Duodenal mucosa (tissue), 2 donors: ENCODE measurements around the gene TMC4.
A peak's percentile ranks its signal among the peaks of the same experiment; 100 is the strongest.
"Not testable (repeated sequence)": the region's sequence is repeated elsewhere in the genome, so short reads cannot be mapped to it uniquely, and the experiment has no call there.

Source experiments
- H3K27ac ChIP-seq: one replicate; pipeline ENCODE4 v1.7.0; 2013; ENCODE audit warnings: low read depth, low read length
- H3K27me3 ChIP-seq, 2 donors: one replicate each; pipeline ENCODE4 v1.7.0; 2013; ENCODE audit warnings: low read length in 2 of 2, control low read depth in 1 of 2; ENCODE audit not compliant: insufficient read depth in 2 of 2, control insufficient read depth in 1 of 2
- H3K36me3 ChIP-seq, 2 donors: one replicate each; pipeline ENCODE4 v1.7.0; 2013; ENCODE audit warnings: low read length in 2 of 2, control low read depth in 1 of 2; ENCODE audit not compliant: insufficient read depth in 2 of 2, control insufficient read depth in 1 of 2
- H3K4me1 ChIP-seq, 2 donors: one replicate each; pipeline ENCODE4 v1.7.0; 2013; ENCODE audit warnings: low read length in 2 of 2, control low read depth in 1 of 2; ENCODE audit not compliant: insufficient read depth in 2 of 2, control insufficient read depth in 1 of 2
- H3K4me3 ChIP-seq, 2 donors: one replicate each; pipeline ENCODE4 v1.7.0; 2013; ENCODE audit warnings: low read length in 2 of 2, low read depth in 1 of 2
- H3K9ac ChIP-seq, 2 donors: one replicate each; pipeline ENCODE4 v1.7.0; 2013; ENCODE audit warnings: low read length in 2 of 2, low read depth in 1 of 2
- H3K9me3 ChIP-seq, 2 donors: one replicate each; pipeline ENCODE4 v1.7.0; 2013; ENCODE audit warnings: low read length in 2 of 2, control low read depth in 1 of 2; ENCODE audit not compliant: control insufficient read depth in 1 of 2

TMC4 gene

DNA sequence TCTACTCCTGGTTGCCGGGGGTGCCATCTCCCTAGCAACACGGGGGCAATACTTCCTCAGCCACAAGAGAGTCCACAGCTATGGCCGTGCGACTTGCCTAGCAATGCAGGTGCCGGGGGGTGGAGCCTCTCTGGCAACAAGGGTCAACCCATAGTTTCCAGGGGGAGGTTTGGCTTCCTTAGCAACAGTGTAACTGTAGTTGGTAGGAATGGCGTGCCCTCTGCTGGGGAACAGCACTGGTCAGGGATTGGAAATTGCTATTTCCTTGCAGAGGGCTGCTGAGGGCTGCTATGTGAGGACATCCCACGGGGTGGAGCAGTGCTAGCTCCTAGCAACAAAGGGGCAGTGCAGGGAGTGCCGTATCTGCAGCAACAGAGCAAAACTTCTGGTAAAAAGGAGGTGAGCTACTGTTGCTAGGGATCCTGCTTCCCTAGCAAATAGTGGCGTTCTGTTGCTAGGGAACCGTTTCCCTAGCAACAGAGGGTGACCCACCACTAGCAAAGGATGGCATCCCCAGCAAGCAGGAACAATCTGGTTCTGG is 7.0 kb upstream of the TMC4 start:
- H3K4me1 ChIP-seq, result peaks cover 0 to 6% of the 10 kb centered on the region in 2 donors
- no peaks in the 10 kb centered on the region for H3K9me3 ChIP-seq
- peaks cover 12 to 34% of the 10 kb centered on the region in 2 donors for H3K36me3 ChIP-seq
- H3K4me3 ChIP-seq, result no peak overlapping the region
- H3K9ac ChIP-seq, result no peak overlapping the region
- H3K27me3 ChIP-seq, result no peaks in the 10 kb centered on the region
- H3K27ac ChIP-seq, result no peak overlapping the region

- H3K4me3 ChIP-seq, result no peak overlapping the region
- no peaks in the 10 kb centered on the region for H3K27me3 ChIP-seq
- H3K27ac ChIP-seq, result no peak overlapping the region
- H3K9me3 ChIP-seq, result no peaks in the 10 kb centered on the region
- peaks cover 0 to 6% of the 10 kb centered on the region in 2 donors for H3K4me1 ChIP-seq
- no peak overlapping the region for H3K9ac ChIP-seq
- peaks cover 12 to 34% of the 10 kb centered on the region in 2 donors for H3K36me3 ChIP-seq
Observed at GRCh38 chr19:54179262-54179852, 6.4 kb upstream of the TMC4 start.

DNA sequence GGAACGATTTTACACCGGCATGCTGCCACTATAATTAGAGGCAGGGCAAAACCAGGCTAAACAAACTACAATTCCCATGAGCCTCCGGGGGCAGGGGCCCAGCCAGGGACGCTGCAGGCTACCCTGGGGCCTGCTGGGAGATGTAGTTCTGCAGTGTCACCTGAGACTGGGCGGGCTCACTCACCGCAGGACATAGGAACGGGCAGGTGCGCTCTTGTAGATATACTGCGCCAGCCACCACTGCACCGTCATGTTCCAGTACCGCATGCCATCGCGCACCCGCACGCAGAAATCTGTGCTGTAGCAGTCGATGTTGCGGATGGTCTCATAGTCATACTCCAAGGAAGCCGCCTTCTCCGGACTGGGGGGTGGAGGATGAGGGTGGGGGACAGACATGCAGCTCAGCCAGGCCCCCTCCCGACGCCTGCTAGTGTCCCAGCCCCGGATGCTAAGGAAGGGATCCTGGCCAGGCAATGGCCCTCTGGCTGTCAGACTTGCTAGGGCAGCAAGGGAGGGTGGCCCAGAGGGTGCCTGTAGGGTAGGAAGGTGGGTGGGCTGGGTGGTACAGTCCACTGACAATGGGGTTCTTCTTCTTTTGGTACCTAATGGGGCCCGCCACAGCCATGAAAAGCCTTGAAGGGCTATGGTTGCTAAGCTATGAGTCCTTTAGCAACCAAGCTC is 5.8 kb upstream of the TMC4 start:
- Histone ChIP-seq H3K27me3 (no peaks in the 10 kb centered on the region), H3K27ac (no peak overlapping the region), H3K4me3 (no peak overlapping the region), H3K36me3 (peaks cover 8 to 33% of the 10 kb centered on the region in 2 donors), H3K4me1 (peaks cover 0 to 6% of the 10 kb centered on the region in 2 donors), H3K9me3 (no peaks in the 10 kb centered on the region), H3K9ac (no peak overlapping the region)

DNA sequence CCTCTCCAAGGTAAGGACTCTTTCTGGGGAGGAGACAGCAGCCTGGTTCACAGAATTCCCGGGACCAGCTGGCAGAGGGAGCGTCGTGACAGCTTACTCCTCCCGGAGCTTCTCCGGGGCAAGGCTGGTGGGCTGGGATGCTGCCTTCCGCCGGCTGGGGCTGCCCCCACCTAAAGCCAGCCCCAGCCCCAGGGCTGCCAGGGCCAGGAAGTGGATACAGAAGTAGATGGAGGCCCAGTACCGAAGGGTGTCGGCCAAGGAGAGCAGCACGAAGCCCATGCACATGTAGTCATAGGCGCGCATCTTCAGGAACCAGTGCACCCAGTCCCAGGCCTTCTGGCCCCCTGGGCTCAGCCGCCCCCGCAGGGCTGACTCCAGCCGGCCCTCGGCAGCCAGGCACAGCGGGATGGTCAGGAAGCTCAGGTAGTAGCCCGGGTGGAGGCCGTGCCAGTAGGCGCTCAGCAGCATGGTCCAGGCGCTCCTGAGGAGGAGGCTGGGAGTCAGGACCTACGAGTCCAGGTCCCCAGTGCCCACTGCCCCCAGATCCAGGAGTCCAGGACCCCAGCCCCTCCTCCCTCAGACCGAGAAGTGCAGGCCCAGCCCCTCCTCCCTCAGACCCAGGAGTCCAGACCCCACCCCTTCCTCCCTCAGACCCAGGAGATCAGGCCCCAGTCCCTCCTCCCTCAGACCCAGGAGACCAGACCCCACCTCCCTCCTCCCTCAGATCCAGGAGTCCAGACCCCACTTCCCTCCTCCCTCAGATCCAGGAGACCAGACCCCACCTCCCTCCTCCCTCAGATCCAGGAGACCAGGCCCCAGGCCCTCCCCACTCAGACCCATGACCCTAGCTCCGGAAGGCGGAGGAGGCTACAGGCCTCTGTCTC is 1.2 kb upstream of the TMC4 start:
- Histone ChIP-seq H3K9me3 (no peaks in the 10 kb centered on the region), H3K4me1 (peaks cover 4 to 5% of the 10 kb centered on the region in 2 donors), H3K36me3 (peaks cover 0 to 21% of the 10 kb centered on the region in 2 donors), H3K27me3 (no peaks in the 10 kb centered on the region), H3K27ac (no peak overlapping the region), H3K4me3 (no peak overlapping the region), H3K9ac (no peak overlapping the region)

DNA sequence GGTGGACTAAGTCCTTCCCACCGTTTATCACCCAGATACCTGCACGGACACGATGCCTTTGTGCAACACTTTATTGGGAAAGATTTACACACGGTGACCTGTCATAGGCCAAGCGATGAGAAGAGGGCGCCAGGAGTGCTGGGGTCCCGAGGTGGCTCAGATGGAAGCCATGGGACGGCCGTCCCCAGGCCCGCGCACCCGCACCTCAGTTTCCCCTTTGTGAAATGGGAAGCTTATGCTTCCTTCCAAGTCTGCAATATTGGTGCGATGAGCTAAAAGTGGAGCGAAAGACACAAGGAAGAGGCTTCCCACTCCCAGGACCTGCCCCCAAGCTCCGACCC is 369 bp upstream of the TMC4 start:
- no peaks in the 10 kb centered on the region for H3K27me3 ChIP-seq
- peak overlapping the region; percentile 77 to 81 for H3K4me3 ChIP-seq
- H3K9ac ChIP-seq, result peak overlapping the region in 1 of 2 donors; percentile 88
- H3K4me1 ChIP-seq, result peaks cover 5 to 6% of the 10 kb centered on the region in 2 donors
- H3K27ac ChIP-seq, result no peak overlapping the region
- H3K36me3 ChIP-seq, result peaks cover 0 to 15% of the 10 kb centered on the region in 2 donors
- no peaks in the 10 kb centered on the region for H3K9me3 ChIP-seq

- H3K4me1 ChIP-seq, H3K4me3 ChIP-seq, H3K9me3 ChIP-seq, H3K27me3 ChIP-seq, H3K27ac ChIP-seq, H3K9ac ChIP-seq: not testable (repeated sequence)
- peaks cover 0 to 11% of the 10 kb centered on the region in 2 donors for H3K36me3 ChIP-seq
Observed at GRCh38 chr19:54171736-54172431, 1.1 kb downstream of the TMC4 start.

- H3K27ac ChIP-seq, result no peak overlapping the region
- peaks cover 16 to 23% of the 10 kb centered on the region in 2 donors for H3K4me1 ChIP-seq
- H3K36me3 ChIP-seq, result no peaks in the 10 kb centered on the region
- H3K4me3 ChIP-seq, result no peak overlapping the region
- H3K9ac ChIP-seq, result no peak overlapping the region
- H3K9me3 ChIP-seq, result no peaks in the 10 kb centered on the region
- H3K27me3 ChIP-seq, result no peaks in the 10 kb centered on the region
Observed at GRCh38 chr19:54169149-54169740, 3.7 kb downstream of the TMC4 start.

- no peak overlapping the region for H3K27ac ChIP-seq
- H3K4me3 ChIP-seq, result no peak overlapping the region
- no peak overlapping the region for H3K9ac ChIP-seq
- H3K4me1 ChIP-seq, result peaks cover 15 to 22% of the 10 kb centered on the region in 2 donors
- no peaks in the 10 kb centered on the region for H3K36me3 ChIP-seq
- H3K9me3 ChIP-seq, result no peaks in the 10 kb centered on the region
- H3K27me3 ChIP-seq, result no peaks in the 10 kb centered on the region
Observed at GRCh38 chr19:54168174-54168917, 4.6 kb downstream of the TMC4 start.

DNA sequence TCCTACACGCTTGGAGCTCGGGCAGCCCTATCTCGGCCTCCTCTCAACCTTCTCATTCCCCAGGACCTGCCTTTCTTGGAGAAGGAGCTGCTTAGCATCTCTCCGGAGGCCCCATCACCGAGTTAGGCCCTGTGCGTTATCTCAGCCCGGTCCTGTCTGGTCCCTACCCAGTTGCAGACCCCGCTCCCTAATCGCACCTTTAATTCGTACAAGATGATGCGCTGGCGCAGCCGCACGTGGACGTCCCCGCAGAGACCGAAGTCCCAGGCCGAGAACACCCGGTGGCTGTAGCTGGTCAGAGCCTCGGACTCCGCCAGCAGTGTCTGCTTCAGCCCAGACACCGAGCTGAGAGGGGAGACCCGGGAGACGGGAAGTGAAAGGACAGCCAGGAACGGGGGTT is 7.7 kb downstream of the TMC4 start:
- H3K4me3 ChIP-seq, result no peak overlapping the region
- H3K9ac ChIP-seq, result peak overlapping the region in 1 of 2 donors; percentile 43
- no peaks in the 10 kb centered on the region for H3K36me3 ChIP-seq
- H3K4me1 ChIP-seq, result peaks cover 28 to 40% of the 10 kb centered on the region in 2 donors
- no peaks in the 10 kb centered on the region for H3K27me3 ChIP-seq
- no peaks in the 10 kb centered on the region for H3K9me3 ChIP-seq
- no peak overlapping the region for H3K27ac ChIP-seq
